Measurements from ENCODE around the gene FAM50A.

- TF ChIP-seq, protein P1, sequence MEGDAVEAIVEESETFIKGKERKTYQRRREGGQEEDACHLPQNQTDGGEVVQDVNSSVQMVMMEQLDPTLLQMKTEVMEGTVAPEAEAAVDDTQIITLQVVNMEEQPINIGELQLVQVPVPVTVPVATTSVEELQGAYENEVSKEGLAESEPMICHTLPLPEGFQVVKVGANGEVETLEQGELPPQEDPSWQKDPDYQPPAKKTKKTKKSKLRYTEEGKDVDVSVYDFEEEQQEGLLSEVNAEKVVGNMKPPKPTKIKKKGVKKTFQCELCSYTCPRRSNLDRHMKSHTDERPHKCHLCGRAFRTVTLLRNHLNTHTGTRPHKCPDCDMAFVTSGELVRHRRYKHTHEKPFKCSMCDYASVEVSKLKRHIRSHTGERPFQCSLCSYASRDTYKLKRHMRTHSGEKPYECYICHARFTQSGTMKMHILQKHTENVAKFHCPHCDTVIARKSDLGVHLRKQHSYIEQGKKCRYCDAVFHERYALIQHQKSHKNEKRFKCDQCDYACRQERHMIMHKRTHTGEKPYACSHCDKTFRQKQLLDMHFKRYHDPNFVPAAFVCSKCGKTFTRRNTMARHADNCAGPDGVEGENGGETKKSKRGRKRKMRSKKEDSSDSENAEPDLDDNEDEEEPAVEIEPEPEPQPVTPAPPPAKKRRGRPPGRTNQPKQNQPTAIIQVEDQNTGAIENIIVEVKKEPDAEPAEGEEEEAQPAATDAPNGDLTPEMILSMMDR (IDR thresholded peaks at IDR 0.05), result no peak
- TF ChIP-seq EZH2 (IDR thresholded peaks at IDR 0.05; ENCODE audit: borderline replicate concordance, insufficient read depth, low read depth, low read length, poor library complexity, severe bottlenecking), result no peak
These were observed 4.5 kb downstream of the FAM50A start for GRCh38 chrX:154448484-154448883.

All from B cell (primary cell).